Stimulated activated CD4-positive, alpha-beta T cell treated with anti-CD3 and anti-CD28 coated beads, Interleukin-2, amount 100 ng/mL, for 48 hours (primary cell): ENCODE measurements around the gene MICAL3.
"Not testable (repeated sequence)": the region's sequence is repeated elsewhere in the genome, so short reads cannot be mapped to it uniquely, and the experiment has no call there.

Experiments used
- DNase-seq, 2 donors: peaks; one replicate each; pipeline ENCODE4 v3.0.0-alpha.2; 2020

The MICAL3 gene

GRCh38 chr22:18058371-18059093 lies 34.2 kb upstream of the MICAL3 start:
- no peak for DNase-seq

DNA sequence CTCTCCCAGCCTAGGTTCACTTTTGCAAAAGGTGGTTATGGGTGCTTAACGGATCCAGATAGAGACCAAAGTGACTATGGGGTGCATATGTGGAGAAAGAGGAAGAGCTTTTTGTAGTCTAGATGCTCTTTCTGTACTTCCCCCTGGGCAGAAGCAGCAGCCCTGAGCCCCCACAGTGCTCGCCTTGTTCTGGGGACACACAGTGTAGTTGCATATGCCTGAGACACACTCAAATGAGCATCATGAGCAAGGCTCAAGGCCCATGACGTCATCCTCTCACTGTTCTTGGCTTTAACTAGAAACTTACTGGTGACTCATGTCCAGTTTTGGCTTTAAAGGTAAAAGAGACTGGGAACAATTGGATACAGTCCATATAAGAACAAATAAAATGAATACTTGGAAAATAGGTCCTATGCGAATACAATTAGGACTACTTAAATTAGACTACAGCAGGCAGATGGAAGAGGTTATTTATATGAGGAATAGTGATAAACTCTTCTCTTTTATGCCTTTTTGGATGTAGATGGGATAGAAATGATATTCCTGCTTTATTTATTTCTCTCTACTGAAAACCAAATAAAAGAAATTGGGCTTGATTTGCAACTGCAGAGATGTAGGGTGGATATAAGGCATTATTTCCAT lies 33.3 kb upstream of the MICAL3 start:
- DNase-seq: no peak

- DNase-seq: no peak
Measured at GRCh38 chr22:18056807-18057474, 32.6 kb upstream of the MICAL3 start.

- DNase-seq: no peak
Measured at GRCh38 chr22:18056161-18056666, 31.9 kb upstream of the MICAL3 start.

DNA sequence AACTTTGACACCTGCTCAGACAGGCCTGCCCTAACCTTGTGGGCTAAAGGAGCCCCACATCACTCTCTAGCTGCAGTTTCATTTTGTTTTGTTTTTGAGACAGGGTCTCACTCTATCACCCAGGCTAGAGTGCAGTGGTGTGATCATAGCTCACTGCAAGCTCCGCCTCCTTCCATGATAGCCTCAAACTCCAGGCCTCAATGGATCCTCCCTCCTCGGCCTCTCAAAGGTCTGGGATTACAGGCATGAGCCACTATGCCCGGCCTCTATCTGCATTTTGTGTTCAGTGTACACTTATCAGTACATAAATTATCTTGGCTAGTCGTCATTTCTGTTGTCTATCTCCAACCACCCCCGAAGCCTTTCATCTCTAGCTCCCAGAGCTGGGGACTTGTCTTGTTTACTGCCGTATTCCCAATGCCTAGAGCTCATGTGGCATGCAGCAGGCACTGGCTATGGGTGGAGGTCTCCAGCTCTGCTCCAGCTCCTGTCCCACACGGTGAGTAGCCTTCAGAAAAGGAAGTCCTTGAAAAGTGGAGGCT lies 31.3 kb upstream of the MICAL3 start:
- no peak for DNase-seq

- not testable (repeated sequence) for DNase-seq
Measured at GRCh38 chr22:18053216-18053946, 29.0 kb upstream of the MICAL3 start.

DNA sequence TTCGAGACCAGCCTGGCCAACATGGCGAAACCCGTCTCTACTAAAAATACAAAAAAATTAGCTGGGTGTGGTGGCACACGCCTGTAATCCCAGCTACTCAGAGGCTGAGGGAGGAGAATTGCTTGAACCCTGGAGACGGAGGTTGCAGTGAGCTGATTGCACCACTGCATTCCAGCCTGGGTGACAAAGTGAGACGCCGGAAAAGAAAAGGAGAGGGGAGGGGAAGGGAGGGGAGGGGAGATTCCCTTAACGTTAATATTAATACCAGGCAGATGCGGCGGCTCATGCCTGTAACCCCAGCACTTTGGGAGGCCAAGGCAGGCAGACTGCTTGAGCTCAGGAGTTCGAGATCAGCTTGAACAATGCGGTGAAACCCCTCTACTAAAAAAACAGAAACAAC lies 26.8 kb upstream of the MICAL3 start:
- DNase-seq: not testable (repeated sequence)

DNA sequence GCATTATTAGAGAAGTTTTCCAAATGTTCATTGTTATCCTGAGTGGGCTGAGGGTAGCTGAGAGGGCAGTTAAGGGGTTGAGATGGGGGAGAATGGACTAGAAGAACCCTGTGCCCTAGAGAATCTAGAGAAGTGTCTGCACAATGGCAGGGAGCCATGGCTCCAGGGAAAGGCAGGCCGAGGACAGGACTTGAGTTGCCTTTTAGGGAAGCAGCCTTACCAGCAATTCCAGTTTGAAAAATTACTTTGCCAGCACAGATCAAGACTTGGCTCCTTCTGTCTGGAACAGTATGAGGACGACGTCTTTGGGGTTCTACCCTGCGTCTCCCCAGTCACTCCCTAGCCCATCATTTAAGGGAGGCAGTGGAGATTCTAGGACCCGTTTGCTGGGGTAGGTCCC lies 25.7 kb upstream of the MICAL3 start:
- DNase-seq: no peak

- DNase-seq: no peak
Measured at GRCh38 chr22:18048441-18048898, 24.1 kb upstream of the MICAL3 start.

GRCh38 chr22:18048041-18048440 lies 23.7 kb upstream of the MICAL3 start:
- DNase-seq: no peak

DNA sequence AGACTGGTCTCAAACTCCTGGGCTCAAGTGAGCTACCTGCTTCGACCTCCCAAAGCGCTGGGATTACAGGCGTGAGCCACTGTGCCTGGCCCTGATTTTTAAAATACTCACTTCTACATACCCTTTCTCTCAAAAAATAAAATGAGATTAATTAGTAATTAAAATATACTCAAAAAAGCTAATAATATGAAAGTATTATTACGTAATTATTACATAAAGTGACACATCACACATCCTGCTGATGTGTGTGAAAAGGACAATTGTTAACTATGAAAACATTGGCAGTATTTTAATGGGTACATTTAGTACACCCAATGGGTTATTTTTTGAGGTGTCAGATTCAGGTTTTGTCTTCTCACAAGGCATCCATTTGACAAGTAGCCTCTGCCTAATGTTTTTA lies 21.4 kb upstream of the MICAL3 start:
- DNase-seq: no peak

DNA sequence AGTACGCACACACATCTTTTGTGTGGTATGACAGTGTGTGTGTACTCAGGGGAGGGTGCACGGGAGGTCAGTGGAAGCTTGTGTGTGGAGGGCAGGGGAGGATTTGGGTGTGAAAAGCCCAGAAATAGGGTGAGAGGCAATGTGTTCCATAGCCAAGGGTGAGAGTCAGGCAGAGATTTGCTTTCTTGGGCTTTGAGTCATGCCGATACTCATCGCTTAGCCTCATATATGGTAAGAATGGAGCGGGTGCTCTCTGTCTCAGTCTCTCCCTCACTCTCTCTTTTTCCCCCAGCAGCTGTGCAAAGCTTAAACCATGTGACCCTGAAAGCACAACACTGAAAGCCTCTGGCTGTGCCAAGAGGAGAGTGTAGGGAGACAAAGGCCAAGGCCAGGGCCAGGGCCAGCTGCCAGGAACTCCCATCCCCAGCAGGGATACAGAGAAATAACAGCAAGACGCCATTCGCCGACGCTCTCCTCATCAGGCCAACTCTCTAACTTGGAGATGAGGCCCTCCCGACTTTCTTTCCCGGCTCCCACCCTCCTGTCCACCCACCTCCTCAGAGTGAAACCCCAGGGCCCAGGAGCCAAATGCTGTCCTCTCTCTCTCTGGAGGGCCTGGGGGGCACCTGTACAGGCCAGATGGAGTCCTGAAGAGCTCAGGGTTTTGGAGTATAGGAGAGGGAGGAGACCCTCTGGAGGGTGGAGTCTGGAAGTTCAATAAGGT lies 20.3 kb upstream of the MICAL3 start:
- DNase-seq: no peak

DNA sequence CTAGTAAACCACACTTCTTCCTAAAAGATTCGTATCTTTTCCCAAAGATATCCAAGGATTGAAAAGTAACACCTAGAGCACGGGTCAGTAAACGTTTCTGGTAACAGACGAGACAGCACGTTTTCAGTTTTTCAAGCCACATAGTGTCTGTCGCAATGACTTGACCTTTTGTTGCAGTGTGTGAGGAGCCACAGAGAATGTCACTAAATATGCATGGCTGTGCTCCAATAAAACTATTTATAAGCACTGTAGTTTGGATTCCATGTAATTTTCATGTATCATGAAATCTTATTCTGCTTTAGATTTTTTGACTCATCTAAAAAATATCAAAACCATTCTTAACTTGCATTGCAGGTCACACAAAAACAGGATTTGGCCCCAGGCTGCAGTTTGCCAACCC lies 18.3 kb upstream of the MICAL3 start:
- DNase-seq: no peak

DNA sequence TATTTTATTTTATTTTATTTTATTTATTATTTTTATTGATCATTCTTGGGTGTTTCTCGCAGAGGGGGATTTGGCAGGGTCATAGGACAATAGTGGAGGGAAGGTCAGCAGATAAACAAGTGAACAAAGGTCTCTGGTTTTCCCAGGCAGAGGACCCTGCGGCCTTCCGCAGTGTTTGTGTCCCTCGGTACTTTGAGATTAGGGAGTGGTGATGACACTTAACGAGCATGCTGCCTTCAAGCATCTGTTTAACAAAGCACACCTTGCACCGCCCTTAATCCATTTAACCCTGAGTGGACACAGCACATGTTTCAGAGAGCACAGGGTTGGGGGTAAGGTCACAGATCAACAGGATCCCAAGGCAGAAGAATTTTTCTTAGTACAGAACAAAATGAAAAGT lies 16.5 kb upstream of the MICAL3 start:
- not testable (repeated sequence) for DNase-seq

GRCh38 chr22:18035751-18036150 lies 11.4 kb upstream of the MICAL3 start:
- no peak for DNase-seq

- no peak for DNase-seq
Measured at GRCh38 chr22:18034076-18034475, 9.7 kb upstream of the MICAL3 start.

- DNase-seq: no peak
Measured at GRCh38 chr22:18033204-18033998, 9.0 kb upstream of the MICAL3 start.

- no peak for DNase-seq
Measured at GRCh38 chr22:18032455-18033101, 8.2 kb upstream of the MICAL3 start.

GRCh38 chr22:18031695-18032454 lies 7.5 kb upstream of the MICAL3 start:
- no peak for DNase-seq

DNA sequence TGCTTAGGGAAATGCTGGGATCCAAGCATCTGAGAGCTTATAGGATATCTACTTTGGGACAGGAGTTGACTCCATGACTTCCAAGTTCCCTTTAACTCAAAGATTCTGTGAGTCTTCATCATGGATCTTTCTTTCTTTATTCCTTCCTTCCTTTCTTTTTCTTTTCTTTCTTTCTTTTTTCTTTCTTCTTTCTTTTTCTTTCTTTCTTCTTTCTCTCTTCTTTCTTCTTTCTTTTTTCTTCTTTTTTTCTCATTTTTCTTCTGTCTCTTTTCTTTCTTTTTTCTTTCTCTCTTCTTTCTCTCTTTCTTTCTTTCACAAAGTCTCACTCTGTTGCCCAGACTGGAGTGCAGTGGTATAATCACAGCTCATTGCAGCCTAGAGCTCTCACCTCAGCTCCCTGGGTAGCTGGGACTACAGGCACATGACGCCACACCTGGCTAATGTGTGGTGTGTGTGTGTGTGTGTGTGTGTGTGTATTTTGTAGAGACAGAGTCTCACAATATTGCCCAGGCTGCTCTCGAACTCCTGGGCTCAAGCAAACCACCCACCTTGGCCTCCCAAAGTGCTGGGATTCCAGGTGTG lies 5.4 kb upstream of the MICAL3 start:
- DNase-seq: no peak
